ENCODE results near the gene PCARE.
"Not testable (repeated sequence)": the region's sequence is repeated elsewhere in the genome, so short reads cannot be mapped to it uniquely, and the experiment has no call there.

Gene PCARE

DNA sequence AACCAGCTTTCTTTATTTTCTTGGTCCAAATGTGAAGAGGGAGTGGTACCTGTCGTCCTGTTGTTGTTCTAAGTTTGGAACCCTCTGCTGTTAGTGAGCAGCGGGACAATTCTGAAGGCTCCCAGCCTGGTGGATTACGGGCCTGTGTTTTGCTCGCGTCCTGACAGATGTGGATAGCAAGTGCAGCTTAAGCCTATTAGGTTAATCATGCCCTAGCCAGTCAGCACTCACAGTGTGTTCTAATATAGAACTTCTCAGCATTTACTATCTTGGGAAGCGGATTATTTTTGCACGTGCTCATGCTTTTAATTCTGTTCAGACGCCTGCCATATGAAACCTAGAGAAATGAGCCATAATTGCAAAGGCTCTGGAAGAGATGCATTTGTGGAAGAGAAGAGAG is at the start of gene PCARE:
Gene PCARE, minus strand, starts transcription at position 113 of the 400 bp plus-strand sequence. CDS start 262 bp downstream, outside the sequence.
- DNase-seq (ENCODE audit: low read depth in 1 of 2, low spot score in 1 of 2): no peak

DNA sequence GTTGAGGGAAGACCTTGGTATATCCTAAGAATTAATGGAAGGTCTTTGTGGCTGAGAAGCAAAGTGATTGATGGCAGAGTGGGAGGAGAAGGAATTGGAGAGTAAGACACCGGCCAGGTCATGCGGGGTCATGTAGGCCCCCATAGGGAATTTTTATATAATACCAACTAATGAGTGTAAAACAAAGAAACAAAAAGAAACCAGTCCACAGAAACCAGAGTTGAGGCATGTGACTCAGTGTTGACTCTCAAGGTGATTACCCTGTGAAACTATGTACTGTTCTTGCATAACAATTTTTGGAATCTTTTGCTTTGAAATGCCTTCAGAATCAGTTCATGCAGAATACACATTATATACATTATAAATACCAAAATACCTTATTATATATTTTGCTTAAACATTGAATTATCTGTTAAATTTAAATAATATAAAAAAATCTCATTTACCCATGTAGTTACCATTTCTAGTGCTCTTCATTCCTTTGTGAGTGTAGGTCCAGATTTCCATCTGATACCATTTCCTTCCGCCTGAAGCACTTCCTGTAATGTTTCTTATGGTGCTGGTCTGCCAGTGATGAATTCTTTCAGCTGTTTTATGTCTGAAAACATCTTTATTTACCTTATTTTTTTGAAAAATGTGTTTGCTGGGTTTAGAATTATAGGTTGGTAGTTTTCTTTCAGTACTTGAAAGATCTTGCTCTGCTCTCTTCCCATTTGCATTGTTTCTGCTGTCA is 49.5 kb upstream of the PCARE start:
- DNase-seq (ENCODE audit: low read depth in 1 of 2, low spot score in 1 of 2): no peak

DNA sequence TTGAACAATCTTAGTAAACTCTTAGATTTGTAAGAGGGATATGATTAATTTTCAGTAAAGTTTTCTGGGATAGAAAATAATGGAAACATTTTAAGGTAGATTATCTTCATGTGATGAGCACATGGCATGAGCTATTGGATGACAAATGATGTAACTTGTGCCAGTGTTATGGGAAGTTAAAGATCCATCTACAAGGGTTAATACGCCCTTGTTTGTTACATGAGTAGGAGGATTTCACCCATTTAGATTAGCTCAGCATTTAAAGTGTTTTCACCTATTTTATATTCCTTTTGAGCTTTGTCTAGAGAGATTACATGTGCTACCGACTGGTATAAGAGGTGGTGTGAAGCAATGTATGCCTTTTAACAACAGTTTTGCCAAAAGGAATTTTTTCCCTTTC is 46.5 kb upstream of the PCARE start:
- DNase-seq (ENCODE audit: low read depth in 1 of 2, low spot score in 1 of 2): no peak

DNA sequence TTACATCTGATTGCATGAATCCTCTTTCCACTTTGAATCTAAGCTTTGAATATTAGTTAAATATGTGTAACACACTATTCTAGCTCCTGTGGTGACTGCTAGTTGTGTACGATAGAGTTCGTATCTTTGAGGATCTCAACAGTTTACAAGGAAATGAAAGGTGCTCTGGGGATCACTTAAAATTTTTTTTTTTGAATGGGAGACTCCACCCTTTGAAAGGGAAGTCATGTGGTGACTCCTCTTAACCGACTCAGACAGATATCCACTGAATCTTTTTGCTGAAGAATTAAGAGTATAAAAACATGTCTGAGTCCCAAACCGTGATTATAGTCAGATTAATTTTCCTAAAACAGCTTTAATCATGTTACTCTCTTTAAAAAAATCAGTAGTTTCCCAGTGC is 44.9 kb upstream of the PCARE start:
- DNase-seq (ENCODE audit: low read depth in 1 of 2, low spot score in 1 of 2): no peak

DNA sequence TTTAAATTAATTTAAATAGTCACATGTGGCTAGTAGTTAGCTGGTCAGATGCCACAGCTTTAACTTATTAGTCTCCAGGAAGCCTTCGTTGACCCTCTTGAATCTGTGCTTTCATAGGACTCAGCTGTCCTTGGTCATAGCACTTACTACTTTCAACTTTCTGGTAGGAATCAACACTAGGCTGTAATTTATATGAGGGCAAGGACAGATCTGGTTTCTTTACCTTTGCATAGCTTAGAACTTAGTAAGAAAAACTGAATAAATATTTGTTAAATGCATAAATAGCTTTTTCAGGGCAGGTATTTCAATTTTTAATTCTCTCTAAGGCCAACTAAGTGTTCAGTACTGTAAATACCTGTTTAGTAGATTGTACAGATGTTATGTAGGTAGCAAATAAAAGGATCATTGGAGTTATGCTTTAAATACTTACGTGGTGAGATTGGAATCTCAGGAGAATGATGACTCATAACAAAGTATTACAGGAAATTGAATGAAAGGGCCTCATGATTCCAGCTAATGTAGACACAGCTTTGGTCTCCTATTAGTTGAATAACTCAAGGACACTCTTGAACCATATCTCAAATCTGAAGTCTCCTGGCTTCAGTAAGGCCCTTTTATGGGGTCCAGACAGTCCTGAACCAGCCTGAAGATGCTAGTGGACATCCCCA is 43.4 kb upstream of the PCARE start:
- no peak for DNase-seq (ENCODE audit: low read depth in 1 of 2, low spot score in 1 of 2)

DNA sequence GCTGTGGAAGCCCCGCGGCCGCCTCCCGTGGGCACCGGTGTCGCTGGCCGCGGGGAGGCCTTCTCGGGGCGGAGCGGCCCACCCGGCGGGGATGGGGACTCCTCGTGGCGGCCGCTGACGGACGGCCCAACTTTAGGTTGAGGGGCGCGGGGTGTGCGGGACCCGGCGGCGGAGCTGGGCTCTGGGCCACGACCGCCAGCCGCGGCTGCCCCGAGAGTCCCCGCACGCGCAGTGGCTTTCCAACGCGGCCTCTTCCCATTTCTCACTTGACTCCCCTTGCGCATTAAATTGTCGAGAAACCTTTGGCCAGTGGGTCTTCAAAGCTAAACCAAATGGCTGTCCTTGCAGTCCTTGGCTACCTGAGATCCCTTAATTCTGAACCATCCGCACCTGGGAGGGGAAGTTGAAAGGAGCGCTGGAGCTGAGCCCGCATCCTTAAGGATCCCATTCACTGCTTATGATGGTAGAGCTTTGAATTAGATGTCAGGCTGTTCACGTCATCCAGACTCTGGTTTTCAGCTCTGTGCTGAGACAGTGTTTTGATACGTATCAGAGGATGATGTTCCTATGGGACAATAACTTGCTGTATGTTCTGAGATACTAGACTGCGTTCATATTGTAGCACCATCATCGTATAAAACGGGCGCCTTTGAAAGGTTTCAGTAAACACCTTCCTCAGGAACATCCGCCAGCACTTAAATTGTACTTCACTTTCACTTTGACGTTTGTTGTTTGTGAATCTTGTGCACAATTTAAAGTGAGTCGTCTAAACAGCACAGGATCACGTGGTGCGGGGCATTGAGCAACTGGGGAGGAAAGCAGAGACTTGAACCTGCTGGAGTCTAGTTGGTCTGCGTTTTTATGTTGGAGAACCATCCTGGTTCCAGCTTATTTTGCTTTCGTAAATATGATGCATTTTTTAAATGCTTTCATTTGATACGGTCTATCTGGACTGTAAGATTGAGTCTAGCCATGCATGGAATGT is 41.8 kb upstream of the PCARE start:
- DNase-seq (ENCODE audit: low read depth in 1 of 2, low spot score in 1 of 2): peak; percentile 28 to 53

DNA sequence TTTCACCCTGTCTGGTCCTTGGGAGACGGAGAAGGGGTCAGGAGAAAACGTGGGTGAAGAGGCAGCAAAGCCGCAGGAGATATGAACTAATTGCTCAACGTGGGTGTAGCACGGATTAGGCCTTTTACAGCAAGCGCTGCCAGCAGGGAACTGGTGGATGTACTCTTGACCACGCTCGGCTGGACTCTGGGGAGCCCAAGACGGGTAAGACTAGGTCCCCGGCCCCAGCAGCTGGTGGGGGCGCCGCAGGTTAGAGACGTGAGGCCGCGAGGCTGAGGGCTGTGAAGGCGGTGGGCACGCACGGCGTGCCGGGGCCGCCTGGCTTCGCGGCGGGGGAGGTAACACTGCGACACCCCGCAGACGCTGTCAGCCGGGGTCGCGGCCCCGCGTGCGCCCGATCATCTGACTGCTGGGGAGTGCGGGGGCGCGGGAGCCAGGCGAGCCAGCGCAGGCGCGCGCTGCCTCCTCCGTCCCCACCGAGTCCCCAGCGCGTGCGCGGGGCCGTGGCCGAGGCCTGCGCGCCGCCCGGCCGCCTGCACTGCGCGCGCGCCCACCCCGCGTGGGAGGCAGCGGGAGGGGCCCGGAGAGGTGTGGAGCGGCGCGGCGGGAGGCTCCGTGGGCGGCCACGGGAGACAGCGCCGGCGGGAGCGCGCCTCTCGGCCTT is 40.8 kb upstream of the PCARE start, which contains the start of gene CLIP4:
Gene CLIP4, plus strand, starts transcription at position 470 of the 664 bp plus-strand sequence. CDS start 5,974 bp downstream, outside the sequence.
- DNase-seq (ENCODE audit: low read depth in 1 of 2, low spot score in 1 of 2): peak; percentile 34 to 51

DNA sequence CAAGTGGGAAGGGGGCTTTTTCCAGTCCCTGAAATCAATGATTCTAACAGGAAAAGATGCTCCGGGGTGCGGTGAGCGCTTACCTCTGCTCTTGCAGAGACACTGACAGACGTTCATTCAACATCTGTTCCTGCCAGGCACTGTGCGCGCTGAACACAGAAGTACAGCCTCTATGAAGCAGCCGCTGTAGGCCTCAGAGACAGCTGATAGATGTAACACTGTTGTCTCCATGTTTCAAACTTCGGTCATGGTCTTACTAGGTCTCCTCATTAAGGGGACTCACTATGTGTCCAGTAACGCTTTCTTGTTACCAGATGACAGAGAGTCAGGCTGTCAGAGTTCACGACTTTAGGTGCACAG is 40.2 kb upstream of the PCARE start:
- no peak for DNase-seq (ENCODE audit: low read depth in 1 of 2, low spot score in 1 of 2)

DNA sequence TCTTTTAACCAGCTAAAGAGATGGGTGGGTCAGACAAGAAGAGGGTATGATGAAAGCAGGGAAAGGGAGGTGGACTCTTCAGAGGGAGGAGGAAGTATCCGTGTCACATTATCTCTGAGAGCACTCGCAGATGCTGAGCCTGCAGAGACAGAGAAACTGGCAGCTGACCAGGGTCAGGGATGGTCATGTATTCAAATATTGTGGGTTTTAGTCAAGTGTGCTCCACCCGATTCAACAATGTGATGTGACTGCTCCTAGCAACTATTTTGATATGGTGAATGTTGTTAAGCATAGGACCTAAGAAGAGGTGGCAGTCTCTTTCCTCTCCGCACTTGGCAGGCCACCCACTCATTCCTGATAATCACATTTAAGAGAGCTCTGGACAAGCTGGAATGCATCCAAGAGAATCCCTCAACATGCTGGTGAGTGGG is 39.6 kb upstream of the PCARE start:
- DNase-seq (ENCODE audit: low read depth in 1 of 2, low spot score in 1 of 2): no peak

DNA sequence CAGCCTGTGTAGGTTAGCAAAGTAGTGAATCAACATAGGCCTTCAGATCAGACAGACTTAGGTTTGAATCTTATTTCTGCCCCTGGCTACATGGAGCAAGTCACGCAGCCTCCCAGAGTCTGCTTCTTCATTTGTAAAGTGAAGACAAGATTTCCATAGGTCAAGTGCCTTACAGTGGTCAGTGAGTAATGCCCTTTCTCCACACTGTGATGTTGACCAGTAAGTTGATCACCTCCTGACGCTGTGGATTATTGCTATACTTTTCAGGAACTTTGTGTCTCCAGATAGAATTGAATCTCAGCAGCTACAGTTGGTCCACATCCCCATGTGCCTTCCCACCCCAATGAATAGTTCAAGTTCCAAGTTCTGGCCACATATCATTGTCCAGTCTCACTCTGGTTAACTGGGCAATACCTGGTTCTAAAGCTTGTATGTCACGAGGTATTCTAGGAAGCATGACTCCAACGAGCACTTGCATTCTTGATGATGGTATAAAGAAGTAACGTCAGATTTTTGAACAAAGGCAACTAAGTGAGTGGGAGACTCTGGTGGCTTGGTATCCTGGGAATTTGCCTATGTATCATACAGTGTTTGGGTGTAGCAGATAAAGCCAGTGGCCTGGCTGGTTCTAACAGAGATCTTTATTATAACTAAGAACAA is 38.8 kb upstream of the PCARE start:
- DNase-seq (ENCODE audit: low read depth in 1 of 2, low spot score in 1 of 2): no peak

DNA sequence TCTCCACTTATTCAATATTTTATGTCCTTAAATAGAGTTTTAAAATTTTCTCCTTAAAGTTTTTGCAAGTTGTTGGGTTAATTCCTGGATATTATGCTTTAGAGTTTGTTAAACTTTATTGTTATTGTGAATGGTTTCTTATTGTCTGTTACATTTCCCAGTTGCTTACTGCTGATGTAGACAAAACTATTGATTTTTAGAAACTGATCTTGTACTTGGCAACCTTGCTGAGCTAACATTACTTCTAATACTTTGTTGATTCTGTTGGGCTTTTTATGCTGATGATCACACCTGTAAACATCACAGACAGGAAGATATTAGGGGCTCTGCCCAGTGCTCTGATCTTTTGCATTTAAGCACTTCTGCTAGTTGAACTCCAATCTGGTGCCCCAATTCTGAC is 38.1 kb upstream of the PCARE start:
- no peak for DNase-seq (ENCODE audit: low read depth in 1 of 2, low spot score in 1 of 2)

DNA sequence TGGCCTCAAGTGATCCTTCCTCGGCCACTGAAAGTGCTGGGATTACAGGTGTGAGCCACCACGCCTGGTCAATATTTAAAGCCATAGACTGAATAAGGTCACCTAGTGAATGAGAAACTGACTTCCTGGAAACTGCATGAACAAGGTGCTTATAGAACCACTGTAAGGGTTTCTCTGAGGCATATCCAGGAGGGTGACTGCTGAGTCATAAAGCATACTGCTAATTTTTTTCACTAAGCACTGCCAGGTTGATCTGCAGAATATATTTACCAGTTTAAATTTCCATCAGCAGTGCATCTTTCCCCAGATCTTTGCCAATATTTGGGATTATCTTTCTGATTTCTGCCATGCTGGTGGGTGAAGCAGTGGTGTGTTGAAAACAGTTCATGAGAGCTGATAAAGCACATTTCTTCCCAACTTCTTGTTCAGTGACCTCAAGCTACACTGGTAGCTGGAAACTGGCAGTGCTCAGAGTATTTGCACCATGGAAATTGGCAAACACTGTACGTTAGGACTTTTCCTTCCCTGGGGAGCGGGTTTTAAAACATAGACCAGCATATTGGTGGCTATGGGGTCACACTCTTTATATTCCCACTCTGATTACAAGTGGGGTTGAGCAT is 36.7 kb upstream of the PCARE start:
- no peak for DNase-seq (ENCODE audit: low read depth in 1 of 2, low spot score in 1 of 2)

DNA sequence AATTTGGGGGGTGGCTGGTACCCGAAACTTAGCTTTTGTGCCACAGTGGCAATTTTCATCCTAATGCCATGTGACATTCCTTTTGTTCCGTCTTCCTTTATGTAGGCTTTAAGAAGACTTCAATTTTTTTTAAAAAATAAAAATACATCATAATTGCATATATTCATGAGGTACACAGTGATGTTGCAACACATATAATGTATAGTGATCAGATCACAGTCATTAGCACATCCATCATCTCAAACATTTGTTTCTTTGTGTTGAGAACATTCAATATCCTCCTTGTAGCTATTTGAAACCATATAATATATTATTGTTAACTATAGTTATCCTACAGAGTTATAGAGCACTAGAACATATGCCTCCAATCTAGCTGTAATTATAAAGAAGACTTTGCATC is 34.9 kb upstream of the PCARE start:
- no peak for DNase-seq (ENCODE audit: low read depth in 1 of 2, low spot score in 1 of 2)

DNA sequence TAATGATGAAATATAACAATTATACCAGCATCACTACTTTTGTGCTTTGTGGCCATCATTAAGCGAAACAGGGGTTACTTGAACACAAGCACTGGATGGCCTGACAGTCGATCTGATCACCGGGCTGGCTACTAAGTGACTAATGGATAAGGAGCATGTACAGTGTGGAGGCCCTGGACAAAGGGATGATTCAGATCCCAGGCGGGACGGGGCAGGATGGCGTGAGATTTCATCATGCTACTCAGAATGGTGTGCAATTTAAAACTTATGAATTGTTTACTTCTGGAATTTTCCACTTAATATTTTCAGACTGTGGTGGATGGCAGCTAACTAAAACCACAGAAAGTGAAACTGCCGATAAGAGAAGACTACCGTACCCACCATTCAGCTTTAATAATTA is 33.9 kb upstream of the PCARE start:
- no peak for DNase-seq (ENCODE audit: low read depth in 1 of 2, low spot score in 1 of 2)

DNA sequence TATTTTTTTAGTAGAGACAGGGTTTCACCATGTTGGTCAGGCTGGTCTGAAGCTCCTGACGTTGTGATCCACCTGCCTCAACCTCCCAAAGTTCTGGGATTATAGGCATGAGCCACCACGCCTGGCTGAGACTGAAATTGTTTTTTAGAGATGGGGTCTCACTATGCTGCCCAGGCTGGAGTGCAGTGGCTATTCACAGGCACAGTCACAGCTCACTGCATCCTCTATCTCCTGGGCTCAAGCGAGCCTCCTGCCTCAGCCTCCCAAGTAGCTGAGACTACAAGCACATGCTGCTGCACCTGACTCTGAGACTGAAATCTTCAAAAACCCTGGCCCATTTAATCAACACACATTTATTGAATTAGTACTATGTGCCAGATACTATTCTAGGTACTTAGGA is 33.2 kb upstream of the PCARE start:
- not testable (repeated sequence) for DNase-seq (ENCODE audit: low read depth in 1 of 2, low spot score in 1 of 2)

DNA sequence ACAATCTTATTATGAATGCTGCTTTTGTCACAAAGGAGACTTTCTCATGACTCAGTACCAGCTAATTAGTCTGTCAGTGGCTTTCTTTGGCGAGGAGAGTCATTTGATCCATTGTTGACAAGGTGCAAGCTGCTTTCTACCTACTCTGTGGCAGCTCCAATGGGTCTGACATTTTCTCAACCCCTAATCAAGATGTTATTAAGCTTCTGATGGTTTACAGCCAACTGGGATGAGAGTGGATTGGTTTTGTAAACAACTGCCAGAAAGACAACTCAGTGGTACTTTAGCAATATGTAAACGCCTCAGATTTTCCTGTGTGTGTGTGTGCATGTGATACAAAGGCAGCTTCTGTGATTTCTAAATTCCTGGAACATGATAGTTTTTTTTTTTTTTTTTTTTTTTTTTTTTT is 32.7 kb upstream of the PCARE start:
- no peak for DNase-seq (ENCODE audit: low read depth in 1 of 2, low spot score in 1 of 2)

DNA sequence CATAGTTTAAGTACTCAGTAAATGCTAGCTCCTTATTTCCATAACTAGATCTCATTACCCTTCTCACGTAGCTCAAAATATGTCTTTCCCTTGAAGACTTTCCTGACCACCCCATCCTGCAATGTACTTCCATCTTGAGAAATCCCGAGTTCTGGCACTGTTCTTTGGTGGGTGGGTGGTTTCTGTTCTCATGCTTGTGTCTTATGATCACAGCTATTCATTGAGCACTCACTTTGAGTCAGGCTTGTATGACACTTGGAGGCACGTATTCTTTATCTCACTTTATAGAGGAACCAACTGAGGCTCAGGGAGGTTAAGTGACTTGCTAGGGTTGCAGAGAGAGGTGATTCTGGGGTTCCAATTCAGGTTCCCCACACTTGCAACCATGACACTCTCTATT is 31.9 kb upstream of the PCARE start:
- no peak for DNase-seq (ENCODE audit: low read depth in 1 of 2, low spot score in 1 of 2)

DNA sequence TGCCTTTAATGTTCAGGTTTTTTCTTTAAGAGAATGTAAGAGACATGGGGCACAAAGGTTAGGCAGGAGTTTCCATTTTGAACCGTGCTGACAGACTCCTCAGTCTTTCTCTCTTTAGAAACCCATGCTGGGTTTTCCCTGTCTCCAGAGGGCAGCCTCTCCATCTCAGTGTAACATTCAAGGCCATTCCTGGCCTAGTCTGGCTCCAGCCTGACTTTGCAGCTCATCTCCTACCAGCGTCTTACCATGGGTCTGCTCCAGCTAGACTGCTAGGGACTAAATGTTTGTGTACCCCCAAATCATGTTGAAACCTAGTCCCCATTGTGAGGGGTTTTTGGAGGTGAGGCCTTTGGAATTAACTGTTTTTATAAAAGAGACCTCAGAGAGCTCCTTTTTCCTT is 31.1 kb upstream of the PCARE start:
- DNase-seq (ENCODE audit: low read depth in 1 of 2, low spot score in 1 of 2): no peak

DNA sequence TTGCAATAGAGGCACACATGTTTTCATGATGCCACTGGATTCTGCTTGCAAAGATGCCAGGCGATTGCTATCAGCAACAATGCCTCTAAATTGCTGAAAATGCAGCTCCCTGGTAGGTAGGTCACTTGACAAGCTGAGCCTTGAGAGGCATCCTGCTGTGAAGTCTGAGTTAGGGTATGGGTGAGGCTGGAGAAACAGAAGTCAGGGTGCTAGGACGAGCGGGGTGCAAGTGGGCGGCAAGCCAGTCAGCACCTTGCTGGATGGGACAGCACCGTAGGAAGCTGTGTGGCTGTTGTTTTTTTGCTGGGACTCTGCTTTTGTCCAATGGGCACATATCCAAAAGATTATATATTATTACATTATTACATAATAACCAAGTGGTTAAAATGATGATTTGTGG is 30.4 kb upstream of the PCARE start:
- DNase-seq (ENCODE audit: low read depth in 1 of 2, low spot score in 1 of 2): no peak

DNA sequence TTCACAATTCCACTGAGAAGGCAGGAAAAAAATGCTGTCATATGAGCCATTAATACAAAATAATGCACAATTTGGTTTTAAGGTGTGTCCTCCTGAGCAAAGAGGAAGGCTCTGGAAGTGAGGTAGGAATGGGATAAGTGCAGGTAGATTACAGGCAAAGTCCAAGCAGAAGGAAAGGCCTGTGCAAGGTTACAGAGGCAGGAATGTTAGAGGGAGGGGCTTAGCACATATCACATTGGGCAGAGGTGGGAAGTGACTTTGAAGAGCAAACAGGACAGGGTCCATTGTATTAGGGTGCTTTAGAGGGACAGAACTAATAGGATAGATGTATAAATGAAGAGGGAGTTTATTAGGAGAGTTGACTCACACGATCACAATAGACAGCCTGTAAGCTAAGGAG is 26.2 kb upstream of the PCARE start:
- DNase-seq (ENCODE audit: low read depth in 1 of 2, low spot score in 1 of 2): no peak

Data from activated CD4-positive, alpha-beta T cell treated with anti-CD3 and anti-CD28 coated beads, Interleukin-2, amount 50 U/mL, for 24 hours (primary cell).